GM06990 (cell line): ENCODE results near the gene BSN.

Experiments used
- DNase-seq: peaks from one replicate; pipeline ENCODE4 v3.0.0-alpha.2; 2011; ENCODE audit not compliant: insufficient read length; ENCODE audit errors: extremely low read depth
- H3K27me3 ChIP-seq: replicated peaks from 2 replicates; pipeline ENCODE4 v1.6.0; 2011; ENCODE audit warnings: low read length; ENCODE audit not compliant: control insufficient read depth, insufficient read depth
- H3K36me3 ChIP-seq: 2 replicates; pipeline ENCODE4 v1.5.1; 2011; ENCODE audit warnings: low read length; ENCODE audit not compliant: control insufficient read depth, insufficient read depth
- H3K4me3 ChIP-seq: replicated peaks from 2 replicates; pipeline ENCODE4 v1.5.1; 2011; ENCODE audit warnings: low read depth, mild to moderate bottlenecking, control low read depth, low read length
- TF ChIP-seq, protein P1 (sequence below): IDR thresholded peaks from 2 replicates; pipeline ENCODE4 v1.5.1; 2011; ENCODE audit warnings: low read length, control low read depth, mild to moderate bottlenecking, inconsistent platforms; ENCODE audit not compliant: insufficient read depth, poor library complexity, severe bottlenecking

The BSN gene

DNA sequence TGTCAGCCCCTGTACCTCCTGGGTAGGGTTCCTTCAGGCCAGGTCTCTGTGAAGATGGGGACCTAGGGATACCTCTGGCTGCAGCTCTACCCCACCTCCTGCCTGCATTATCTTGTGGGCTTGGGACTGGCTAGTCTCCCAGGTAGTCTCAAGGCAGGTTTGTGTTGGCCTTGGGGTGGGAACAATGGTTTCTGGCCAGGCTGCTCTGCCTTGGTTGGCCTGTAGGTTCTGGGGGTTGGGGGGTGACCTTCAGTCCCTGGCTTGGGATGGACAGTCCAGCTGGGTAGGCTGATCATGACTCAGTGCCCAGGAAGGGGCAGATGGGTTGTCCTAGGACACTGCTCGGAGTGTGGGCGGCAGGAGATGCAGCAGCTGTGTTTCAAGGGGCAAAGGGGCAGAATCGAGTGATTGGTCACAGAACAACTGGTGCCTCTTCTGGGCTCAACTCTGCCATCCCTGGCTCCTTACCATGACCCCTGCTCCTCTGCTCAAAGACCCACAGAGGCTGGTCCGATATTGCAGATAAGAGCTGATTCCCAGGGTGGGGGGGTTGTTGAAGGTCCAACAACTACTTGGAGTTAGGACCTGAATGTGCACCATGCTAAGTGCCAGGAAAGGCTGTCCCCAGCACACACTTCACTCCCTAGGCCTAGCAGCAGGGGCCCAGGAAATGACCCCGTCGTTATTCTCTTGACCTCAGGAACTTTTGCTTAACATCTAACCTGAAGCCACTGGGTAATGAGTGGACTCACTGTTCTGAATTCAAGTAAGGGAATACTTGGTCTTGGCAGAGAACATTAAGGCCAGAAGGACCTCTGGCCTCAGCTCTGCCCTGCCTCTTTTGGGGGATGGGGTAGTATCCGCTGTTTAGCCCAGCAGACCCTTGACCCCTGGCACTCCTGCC, 18.1 kb upstream of the BSN start:
- Histone ChIP-seq H3K27me3 (no peaks in the 10 kb centered on the region), H3K4me3 (no peak overlapping the region), H3K36me3 (peaks cover 18% of the 10 kb centered on the region)
- TF ChIP-seq, protein P1, sequence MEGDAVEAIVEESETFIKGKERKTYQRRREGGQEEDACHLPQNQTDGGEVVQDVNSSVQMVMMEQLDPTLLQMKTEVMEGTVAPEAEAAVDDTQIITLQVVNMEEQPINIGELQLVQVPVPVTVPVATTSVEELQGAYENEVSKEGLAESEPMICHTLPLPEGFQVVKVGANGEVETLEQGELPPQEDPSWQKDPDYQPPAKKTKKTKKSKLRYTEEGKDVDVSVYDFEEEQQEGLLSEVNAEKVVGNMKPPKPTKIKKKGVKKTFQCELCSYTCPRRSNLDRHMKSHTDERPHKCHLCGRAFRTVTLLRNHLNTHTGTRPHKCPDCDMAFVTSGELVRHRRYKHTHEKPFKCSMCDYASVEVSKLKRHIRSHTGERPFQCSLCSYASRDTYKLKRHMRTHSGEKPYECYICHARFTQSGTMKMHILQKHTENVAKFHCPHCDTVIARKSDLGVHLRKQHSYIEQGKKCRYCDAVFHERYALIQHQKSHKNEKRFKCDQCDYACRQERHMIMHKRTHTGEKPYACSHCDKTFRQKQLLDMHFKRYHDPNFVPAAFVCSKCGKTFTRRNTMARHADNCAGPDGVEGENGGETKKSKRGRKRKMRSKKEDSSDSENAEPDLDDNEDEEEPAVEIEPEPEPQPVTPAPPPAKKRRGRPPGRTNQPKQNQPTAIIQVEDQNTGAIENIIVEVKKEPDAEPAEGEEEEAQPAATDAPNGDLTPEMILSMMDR: no peak
- DNase-seq: no peak

DNA sequence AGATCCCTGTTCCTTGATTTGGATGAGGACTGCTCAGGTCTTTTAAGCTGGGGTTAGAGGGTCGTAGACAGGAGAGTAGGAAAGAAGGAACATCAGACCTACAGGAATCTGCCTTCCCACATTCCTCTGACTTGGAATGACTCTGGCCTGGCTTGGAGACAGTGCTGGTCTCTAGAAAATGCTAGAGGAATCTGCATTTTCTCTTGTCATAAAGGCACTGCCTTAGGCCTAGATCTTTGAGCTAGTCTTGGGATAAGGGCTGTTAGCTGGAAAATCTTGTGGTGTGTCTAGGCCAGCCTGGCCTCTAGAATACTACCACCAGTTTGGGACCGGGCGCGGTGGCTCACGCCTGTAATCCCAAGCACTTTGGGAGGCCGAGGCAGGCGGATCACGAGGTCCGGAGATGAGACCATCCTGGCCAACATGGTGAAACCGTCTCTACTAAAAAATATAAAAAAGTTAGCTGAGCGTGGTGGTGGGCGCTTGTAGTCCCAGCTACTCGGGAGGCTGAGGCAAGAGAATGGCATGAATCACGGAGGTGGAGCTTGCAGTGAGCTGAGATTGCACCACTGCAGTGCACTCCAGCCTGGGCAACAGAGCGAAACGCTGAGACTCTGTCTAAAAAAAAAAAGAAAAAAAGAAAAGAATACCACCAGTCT, 17.3 kb upstream of the BSN start:
- no peak for DNase-seq
- Histone ChIP-seq H3K36me3 (peaks cover 10% of the 10 kb centered on the region), H3K27me3 (no peaks in the 10 kb centered on the region), H3K4me3 (no peak overlapping the region)
- TF ChIP-seq, protein P1: no peak

DNA sequence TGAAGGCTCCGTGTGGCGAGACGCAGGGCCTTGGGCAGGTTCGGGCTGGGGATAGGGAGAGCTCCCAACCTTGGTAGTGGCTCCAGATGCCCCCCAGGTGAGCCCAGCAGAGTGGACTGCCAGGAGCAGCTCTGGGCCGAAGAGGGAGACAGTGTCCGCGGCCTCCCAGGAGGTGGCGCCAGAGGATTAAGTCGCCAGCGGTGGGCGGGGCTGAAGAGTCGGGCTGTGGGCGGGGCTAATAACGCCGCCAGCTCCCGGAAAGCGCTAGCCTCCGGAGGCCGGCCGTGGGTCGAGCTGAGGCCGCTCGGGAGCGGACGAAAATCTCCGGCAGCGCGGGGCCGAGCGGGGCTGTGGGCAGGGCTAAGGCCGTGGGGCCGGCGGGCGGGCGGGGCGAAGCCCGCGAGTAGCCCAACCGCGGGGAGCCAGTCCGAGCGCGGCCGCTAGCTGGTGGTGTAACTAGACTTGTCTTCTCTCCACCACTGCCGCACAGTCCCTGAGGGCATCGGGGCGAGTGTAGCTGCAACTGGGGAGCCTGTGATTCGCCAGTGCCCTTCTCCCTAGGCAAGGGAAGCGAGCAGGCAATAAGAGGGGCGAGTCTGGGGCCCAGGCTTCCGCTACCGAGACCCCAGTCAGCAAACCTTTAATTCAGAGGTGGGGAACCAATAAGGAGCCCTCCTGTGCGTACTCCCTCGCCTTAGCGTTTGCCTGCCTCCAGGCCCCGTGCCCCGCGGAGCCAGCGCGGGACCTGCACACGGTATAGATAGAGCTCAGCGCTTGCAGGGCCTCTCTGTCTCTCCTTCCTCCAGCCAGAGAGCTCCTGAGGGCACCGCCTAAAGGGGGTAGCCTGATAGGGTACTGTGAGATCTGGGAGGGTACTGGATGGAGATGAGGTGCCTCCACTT, 14.4 kb upstream of the BSN start:
- TF ChIP-seq, protein P1: peak; percentile 85
- no peaks in the 10 kb centered on the region; the same call in 1 of the 2 replicates for H3K36me3 ChIP-seq
- H3K27me3 ChIP-seq: no peaks in the 10 kb centered on the region
- DNase-seq: peak; percentile 91
- H3K4me3 ChIP-seq: peak overlapping the region; percentile 58

DNA sequence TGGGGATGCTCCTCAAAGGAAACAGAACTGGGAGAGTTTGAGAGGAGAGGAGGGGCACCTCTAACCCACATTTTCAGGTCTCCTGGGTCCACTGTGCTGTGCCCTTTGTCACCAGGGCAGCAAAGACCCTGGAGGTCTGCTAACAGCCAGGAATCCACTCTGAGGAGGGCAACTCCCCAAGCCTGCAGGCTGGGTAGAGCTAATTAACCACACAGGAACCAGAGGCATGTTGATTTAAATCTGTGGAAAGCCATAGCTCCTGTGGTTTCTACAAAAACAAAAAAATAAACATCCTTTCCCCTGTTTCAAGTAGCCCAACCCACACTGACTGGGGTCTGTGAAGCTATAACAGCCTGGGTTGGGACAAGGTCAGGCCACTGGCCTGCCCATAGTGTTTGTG, 2.2 kb upstream of the BSN start:
- Histone ChIP-seq H3K36me3 (no peaks in the 10 kb centered on the region), H3K4me3 (no peak overlapping the region), H3K27me3 (peaks cover 5% of the 10 kb centered on the region)
- TF ChIP-seq, protein P1: no peak
- no peak for DNase-seq

DNA sequence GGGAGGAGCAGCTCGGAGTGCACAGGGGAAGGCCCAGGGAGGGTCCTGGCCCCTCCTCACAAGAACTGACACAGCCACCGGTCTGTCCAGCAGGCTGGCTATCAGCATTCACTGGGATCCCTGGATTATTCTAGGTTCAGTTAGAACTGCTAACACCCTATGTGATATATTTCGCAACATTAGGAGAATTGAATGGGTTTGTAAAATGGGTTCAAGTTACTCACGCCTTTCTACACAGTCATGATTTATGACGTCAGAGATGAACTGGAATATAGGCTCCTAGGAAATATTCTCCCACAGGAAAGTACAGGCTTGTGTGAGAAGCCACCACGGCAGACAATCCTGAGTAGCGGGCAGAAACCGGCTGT, 969 bp upstream of the BSN start:
- H3K36me3 ChIP-seq: no peaks in the 10 kb centered on the region
- TF ChIP-seq, protein P1: no peak
- H3K27me3 ChIP-seq: peaks cover 3% of the 10 kb centered on the region

More for the DNA sequence above, 969 bp upstream of the BSN start:
- no peak overlapping the region for H3K4me3 ChIP-seq
- no peak for DNase-seq
